ENCODE measurements around the gene RRP9. TPM values are rescaled to one million over a fixed set of nuclear protein-coding genes. Genes with fewer than 3 reads are reported as not detected.

Gene RRP9
- total RNA-seq, 1 experiment from 2014 or later = 71.3 TPM

DNA sequence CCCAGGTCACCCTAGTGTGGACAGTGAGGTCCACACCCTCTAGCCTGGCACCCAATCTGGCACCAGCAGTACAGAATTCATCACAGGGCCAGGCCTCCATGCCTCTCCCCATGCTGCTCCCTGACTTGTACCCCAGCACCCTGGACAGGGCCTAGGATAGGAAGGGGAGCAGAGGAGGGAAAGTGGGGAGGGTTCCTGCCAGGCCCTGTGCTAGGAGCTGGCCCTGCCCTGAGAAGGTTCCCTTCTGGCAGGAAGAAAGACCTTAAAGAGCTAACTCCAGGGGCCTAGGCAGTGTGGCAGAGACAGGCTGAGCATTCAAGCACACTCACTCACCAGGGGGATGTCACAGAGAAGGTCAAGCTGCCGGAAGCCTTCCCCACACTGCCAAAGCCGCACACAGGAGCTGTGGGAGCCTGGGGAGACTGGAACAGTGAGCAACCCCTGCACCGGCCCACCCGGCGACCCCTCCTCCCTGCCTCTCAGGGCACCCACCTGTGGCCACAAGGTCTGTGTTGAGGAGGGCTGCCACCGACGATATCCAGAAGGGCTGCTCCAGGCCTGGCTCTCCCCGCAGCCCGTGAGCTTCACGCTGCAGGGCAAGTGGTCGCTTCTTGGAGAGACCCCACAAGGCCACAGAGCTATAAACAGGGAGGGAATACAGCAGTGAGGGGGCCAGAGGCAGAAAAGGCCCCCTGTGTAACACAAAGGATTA lies 7.4 kb downstream of the RRP9 start:
- ChIA-PET POLR2A (no interaction called here), CTCF (no interaction called here), RAD21 (ENCODE audit: low non-redundant PET in 1 of 2, low total read pairs in 2 of 2, uncharacterized antibody in 2 of 2, unreplicated experiment in 2 of 2) (no interaction called here)
- Histone ChIP-seq H2AFZ (ENCODE audit: low read depth, low read length, poor library complexity, severe bottlenecking) (no peak overlapping the region), H3K9ac (ENCODE audit: low read length) (no peak overlapping the region), H3K4me3 (replicated peaks in 1 of 2; ENCODE audit: low read depth in 1 of 2, low read length in 2 of 2) (no peak overlapping the region), H3K27ac (ENCODE audit: low read depth, low read length) (no peak overlapping the region), H3K4me1 (ENCODE audit: control insufficient read depth in 1 of 2, insufficient read depth in 2 of 2, low read length in 2 of 2) (no peaks in the 10 kb centered on the region), H3K9me3 (ENCODE audit: control insufficient read depth in 1 of 2, insufficient read depth in 1 of 2, low read depth in 1 of 2, low read length in 2 of 2) (no peaks in the 10 kb centered on the region), H3K4me2 (ENCODE audit: low read length) (no peak overlapping the region), H3K27me3 (ENCODE audit: insufficient read depth, low read length) (no peaks in the 10 kb centered on the region), H3K79me2 (ENCODE audit: insufficient read depth, low read length) (peaks cover 27% of the 10 kb centered on the region), H4K20me1 (ENCODE audit: insufficient read depth) (no peaks in the 10 kb centered on the region), H3K9me2 (ENCODE audit: insufficient read depth) (no peaks in the 10 kb centered on the region), H3K36me3 (ENCODE audit: control insufficient read depth in 1 of 2, insufficient read depth in 2 of 2, low read length in 2 of 2) (peaks cover 29 to 64% of the 10 kb centered on the region in 2 experiments)
- intact Hi-C loops (cut with micrococcal nuclease) = no loop called here
- BruUV-seq (replicated peaks) = no TSS peak
- DNase-seq (ENCODE audit: low read depth, low spot score) (no peak), ATAC-seq (no peak)
- TF ChIP-seq JUND (IDR thresholded peaks at IDR 0.05) = no peak
- no peak for TF ChIP-seq SIN3A (IDR thresholded peaks at IDR 0.05; ENCODE audit: low read depth)
- no peak for TF ChIP-seq ZFX (IDR thresholded peaks at IDR 0.05)
- TF ChIP-seq ELF1 (IDR thresholded peaks at IDR 0.05; ENCODE audit: borderline replicate concordance, low read depth) = no peak
- TF ChIP-seq, protein P1, sequence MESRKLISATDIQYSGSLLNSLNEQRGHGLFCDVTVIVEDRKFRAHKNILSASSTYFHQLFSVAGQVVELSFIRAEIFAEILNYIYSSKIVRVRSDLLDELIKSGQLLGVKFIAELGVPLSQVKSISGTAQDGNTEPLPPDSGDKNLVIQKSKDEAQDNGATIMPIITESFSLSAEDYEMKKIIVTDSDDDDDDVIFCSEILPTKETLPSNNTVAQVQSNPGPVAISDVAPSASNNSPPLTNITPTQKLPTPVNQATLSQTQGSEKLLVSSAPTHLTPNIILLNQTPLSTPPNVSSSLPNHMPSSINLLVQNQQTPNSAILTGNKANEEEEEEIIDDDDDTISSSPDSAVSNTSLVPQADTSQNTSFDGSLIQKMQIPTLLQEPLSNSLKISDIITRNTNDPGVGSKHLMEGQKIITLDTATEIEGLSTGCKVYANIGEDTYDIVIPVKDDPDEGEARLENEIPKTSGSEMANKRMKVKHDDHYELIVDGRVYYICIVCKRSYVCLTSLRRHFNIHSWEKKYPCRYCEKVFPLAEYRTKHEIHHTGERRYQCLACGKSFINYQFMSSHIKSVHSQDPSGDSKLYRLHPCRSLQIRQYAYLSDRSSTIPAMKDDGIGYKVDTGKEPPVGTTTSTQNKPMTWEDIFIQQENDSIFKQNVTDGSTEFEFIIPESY (IDR thresholded peaks at IDR 0.05; ENCODE audit: extremely low read depth, insufficient replicate concordance, low read length) = no peak
- TF ChIP-seq, protein P2, sequence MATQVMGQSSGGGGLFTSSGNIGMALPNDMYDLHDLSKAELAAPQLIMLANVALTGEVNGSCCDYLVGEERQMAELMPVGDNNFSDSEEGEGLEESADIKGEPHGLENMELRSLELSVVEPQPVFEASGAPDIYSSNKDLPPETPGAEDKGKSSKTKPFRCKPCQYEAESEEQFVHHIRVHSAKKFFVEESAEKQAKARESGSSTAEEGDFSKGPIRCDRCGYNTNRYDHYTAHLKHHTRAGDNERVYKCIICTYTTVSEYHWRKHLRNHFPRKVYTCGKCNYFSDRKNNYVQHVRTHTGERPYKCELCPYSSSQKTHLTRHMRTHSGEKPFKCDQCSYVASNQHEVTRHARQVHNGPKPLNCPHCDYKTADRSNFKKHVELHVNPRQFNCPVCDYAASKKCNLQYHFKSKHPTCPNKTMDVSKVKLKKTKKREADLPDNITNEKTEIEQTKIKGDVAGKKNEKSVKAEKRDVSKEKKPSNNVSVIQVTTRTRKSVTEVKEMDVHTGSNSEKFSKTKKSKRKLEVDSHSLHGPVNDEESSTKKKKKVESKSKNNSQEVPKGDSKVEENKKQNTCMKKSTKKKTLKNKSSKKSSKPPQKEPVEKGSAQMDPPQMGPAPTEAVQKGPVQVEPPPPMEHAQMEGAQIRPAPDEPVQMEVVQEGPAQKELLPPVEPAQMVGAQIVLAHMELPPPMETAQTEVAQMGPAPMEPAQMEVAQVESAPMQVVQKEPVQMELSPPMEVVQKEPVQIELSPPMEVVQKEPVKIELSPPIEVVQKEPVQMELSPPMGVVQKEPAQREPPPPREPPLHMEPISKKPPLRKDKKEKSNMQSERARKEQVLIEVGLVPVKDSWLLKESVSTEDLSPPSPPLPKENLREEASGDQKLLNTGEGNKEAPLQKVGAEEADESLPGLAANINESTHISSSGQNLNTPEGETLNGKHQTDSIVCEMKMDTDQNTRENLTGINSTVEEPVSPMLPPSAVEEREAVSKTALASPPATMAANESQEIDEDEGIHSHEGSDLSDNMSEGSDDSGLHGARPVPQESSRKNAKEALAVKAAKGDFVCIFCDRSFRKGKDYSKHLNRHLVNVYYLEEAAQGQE (IDR thresholded peaks at IDR 0.05; ENCODE audit: low read depth) = no peak
- TF ChIP-seq SRF (IDR thresholded peaks at IDR 0.05; ENCODE audit: low read depth) = no peak
- no peak for TF ChIP-seq EGR1 (IDR thresholded peaks at IDR 0.05; ENCODE audit: low read depth)
- TF ChIP-seq FOSL1 (IDR thresholded peaks at IDR 0.05; ENCODE audit: low read depth) = no peak
- no peak for TF ChIP-seq ZNF274 (IDR thresholded peaks at IDR 0.05; ENCODE audit: low read depth, low read length)
